H1 (cell line): ENCODE results near the gene DOCK1. TPM values are rescaled to one million over a fixed set of nuclear protein-coding genes. Genes with fewer than 3 reads are reported as not detected.

ENCODE experiments used
- ASH2L ChIP-seq: fragments of 200-600, 300-600 bp; sonication (generic); IDR thresholded peaks from one replicate; pipeline ENCODE4 v1.7.1; 2017; ENCODE audit warnings: low read length
- BCL11A ChIP-seq, 2 experiments: IDR thresholded peaks; one replicate each; pipeline ENCODE4 v1.6.1; 2011; ENCODE audit warnings: low read depth in 2 of 2, low read length in 2 of 2, mild to moderate bottlenecking in 2 of 2
- CHD1 ChIP-seq: IDR thresholded peaks from 2 replicates; pipeline ENCODE4 v1.6.1; 2012; ENCODE audit warnings: low read depth, low read length, improper control_type of control experiment
- CHD7 ChIP-seq: fragments of 300-600 bp; sonication (generic); IDR thresholded peaks from 2 replicates; pipeline ENCODE4 v1.7.1; 2012; ENCODE audit warnings: low read length, moderate library complexity, mild to moderate bottlenecking, inconsistent platforms; ENCODE audit not compliant: insufficient replicate concordance
- GABPA ChIP-seq: IDR thresholded peaks from 2 replicates; pipeline ENCODE4 v1.6.1; 2011; ENCODE audit warnings: mild to moderate bottlenecking, low read length, moderate library complexity, borderline replicate concordance; ENCODE audit not compliant: insufficient read depth
- JUN ChIP-seq: IDR thresholded peaks from 2 replicates; pipeline ENCODE4 v1.6.1; 2011; ENCODE audit warnings: low read depth, mild to moderate bottlenecking, improper control_type of control experiment, low read length
- MAFK ChIP-seq: IDR thresholded peaks from 2 replicates; pipeline ENCODE4 v1.6.1; 2012; ENCODE audit warnings: low read depth, mild to moderate bottlenecking, improper control_type of control experiment, low read length
- RAD21 ChIP-seq, 2 experiments: IDR thresholded peaks in 1 of 2; conservative IDR thresholded peaks in 1 of 2; 2 replicates each; pipeline ENCODE4 v1.6.1; 2011; ENCODE audit warnings: low read depth in 2 of 2, low read length in 2 of 2, improper control_type of control experiment in 1 of 2, inconsistent platforms in 1 of 2, mild to moderate bottlenecking in 1 of 2, moderate library complexity in 1 of 2
- SRF ChIP-seq: IDR thresholded peaks from 2 replicates; pipeline ENCODE4 v1.6.1; 2011; ENCODE audit warnings: mild to moderate bottlenecking, low read depth, low read length, moderate library complexity
- YY1 ChIP-seq: IDR thresholded peaks from 2 replicates; pipeline ENCODE4 v1.6.1; 2011; ENCODE audit warnings: low read depth, mild to moderate bottlenecking, low read length
- polyA plus RNA-seq, 7 experiments: library from polyadenylated mRNA; depleted of rRNA in 3 of 7; stranded (reverse) in 5 of 7; unstranded in 2 of 7; fragments of >200 nt in 5 of 7; fragments of 200-250 nt in 2 of 7; gene quantifications; 1 replicate in 5 of 7; 2 replicates in 1 of 7; 4 replicates in 1 of 7; pipeline versions ENCODE4 v1.2.1 to v1.2.3, GENCODE V29; 2011 to 2013; ENCODE audit warnings: missing spikeins in 2 of 7, mixed read lengths in 2 of 7
- total RNA-seq: library from RNA; stranded (reverse); fragmentation: NEBNext Ultra II Directional; extraction: Animal tissue kit (Norgen Biotek cat#: 25700); gene quantifications from 2 replicates; pipeline ENCODE4 v1.2.1, GENCODE V29; 2021
- TF ChIP-seq, protein P1 (sequence below): IDR thresholded peaks from 2 replicates; pipeline ENCODE4 v1.6.1; 2011; ENCODE audit warnings: low read depth, mild to moderate bottlenecking, low read length; ENCODE audit not compliant: insufficient read depth

DOCK1 gene
- total and polyA plus RNA-seq, 2 of the 8 experiments (the other 6 are each of a cell fraction or from before 2014, with no cell fraction given) = 11.6 to 53.0 TPM

- TF ChIP-seq CHD7 (no peak), SRF (no peak), MAFK (no peak), ASH2L (no peak), BCL11A (IDR thresholded peaks at IDR 0.05; ENCODE audit: low read depth in 2 of 2, low read length in 2 of 2) (no peak), RAD21 (IDR thresholded peaks at IDR 0.05 in 1 of 2, conservative IDR thresholded peaks at IDR 0.05 in 1 of 2; ENCODE audit: low read depth in 2 of 2, low read length in 2 of 2) (no peak), JUN (no peak), YY1 (no peak), GABPA (no peak), CHD1 (no peak)
- TF ChIP-seq, protein P1, sequence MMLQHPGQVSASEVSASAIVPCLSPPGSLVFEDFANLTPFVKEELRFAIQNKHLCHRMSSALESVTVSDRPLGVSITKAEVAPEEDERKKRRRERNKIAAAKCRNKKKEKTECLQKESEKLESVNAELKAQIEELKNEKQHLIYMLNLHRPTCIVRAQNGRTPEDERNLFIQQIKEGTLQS = no peak
Measured at GRCh38 chr10:127142856-127143255, 237.6 kb downstream of the DOCK1 start (continued).
